SK-N-MC (cell line): ENCODE measurements around the gene SLC4A1AP.

Experiments
- EZH2 ChIP-seq: fragments of 200-600 bp; sonication (generic); IDR thresholded peaks from one replicate; pipeline ENCODE4 v1.6.1; 2017; ENCODE audit warnings: antibody characterized with exemption
- POLR2AphosphoS5 ChIP-seq: IDR thresholded peaks from 2 replicates; pipeline ENCODE4 v1.6.1; 2012; ENCODE audit warnings: mild to moderate bottlenecking, low read depth, low read length, borderline replicate concordance

DNA sequence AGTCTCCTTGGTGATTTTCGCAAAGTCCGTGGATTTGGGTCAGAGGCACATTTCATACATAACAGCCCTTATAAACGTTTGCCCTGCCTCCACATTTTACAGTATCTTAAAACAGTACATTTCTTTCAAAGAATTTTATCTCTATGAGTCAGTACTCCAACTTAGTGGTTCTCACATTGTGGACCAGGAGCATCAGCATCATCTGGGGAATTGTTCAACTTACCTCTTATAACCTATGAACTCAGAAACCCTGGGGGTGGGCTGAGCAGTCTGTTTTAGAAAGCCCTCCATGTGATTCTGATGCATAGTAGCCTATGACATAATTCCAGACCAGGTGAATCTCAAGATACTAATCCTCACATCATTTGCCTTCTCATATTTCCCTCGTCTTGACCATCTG is 12.6 kb upstream of the SLC4A1AP start:
- TF ChIP-seq POLR2AphosphoS5 (no peak), EZH2 (no peak)
